DMS 273 treated with DMSO at 0.1 percent for 48 hours (cell line): Measurements from ENCODE around the gene TSPAN17.

Experiments
- DNase-seq: peaks from one replicate; lab custom pipeline; 2025; lab: John Stamatoyannopoulos, UW

Gene TSPAN17

GRCh38 chr5:176621661-176622079 lies 25.6 kb upstream of the TSPAN17 start:
- DNase-seq: no peak

DNA sequence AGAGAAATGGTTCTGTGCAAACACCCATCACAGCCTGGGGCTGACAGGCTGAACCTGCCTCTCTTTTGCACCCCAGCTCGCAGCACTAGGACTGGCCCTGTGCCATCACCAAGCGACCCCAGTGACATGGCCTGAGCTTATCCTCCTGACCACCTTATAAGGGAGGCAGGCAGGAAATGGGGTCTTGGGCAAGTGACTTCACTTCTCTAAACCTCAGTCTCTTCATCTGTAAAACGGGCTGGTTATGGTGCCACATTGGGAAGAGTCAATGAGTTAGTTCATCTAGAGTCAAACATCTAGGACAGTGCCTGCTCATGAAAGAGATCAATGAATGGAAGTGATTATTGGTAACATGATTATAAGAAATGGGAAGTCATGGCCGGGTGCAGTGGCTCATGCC lies 23.1 kb upstream of the TSPAN17 start:
- no peak for DNase-seq

- no peak for DNase-seq
Observed at GRCh38 chr5:176624938-176625337, 22.3 kb upstream of the TSPAN17 start.

- DNase-seq: no peak
Observed at GRCh38 chr5:176625512-176625911, 21.8 kb upstream of the TSPAN17 start.

- no peak for DNase-seq
Observed at GRCh38 chr5:176625966-176626875, 21.1 kb upstream of the TSPAN17 start.

GRCh38 chr5:176626876-176627236 lies 20.4 kb upstream of the TSPAN17 start:
- DNase-seq: no peak

- DNase-seq: no peak
Observed at GRCh38 chr5:176627582-176627981, 19.7 kb upstream of the TSPAN17 start.

- DNase-seq: no peak
Observed at GRCh38 chr5:176628406-176629228, 18.7 kb upstream of the TSPAN17 start.

GRCh38 chr5:176629317-176629852 lies 17.9 kb upstream of the TSPAN17 start:
- no peak for DNase-seq

GRCh38 chr5:176629853-176630680 lies 17.2 kb upstream of the TSPAN17 start, which contains the start of the genes EIF4E1B and SNCB:
TSS of gene EIF4E1B (plus strand) at chr5:176630675. CDS start at chr5:176642788, 12,113 bp downstream.
TSS of gene SNCB (minus strand) at chr5:176630534. CDS start at chr5:176629654, 880 bp downstream.
- DNase-seq: peak; percentile 10

GRCh38 chr5:176630681-176631222 lies 16.5 kb upstream of the TSPAN17 start:
- no peak for DNase-seq

- DNase-seq: no peak
Observed at GRCh38 chr5:176631383-176632200, 15.7 kb upstream of the TSPAN17 start.

- DNase-seq: no peak
Observed at GRCh38 chr5:176632745-176633144, 14.5 kb upstream of the TSPAN17 start.

DNA sequence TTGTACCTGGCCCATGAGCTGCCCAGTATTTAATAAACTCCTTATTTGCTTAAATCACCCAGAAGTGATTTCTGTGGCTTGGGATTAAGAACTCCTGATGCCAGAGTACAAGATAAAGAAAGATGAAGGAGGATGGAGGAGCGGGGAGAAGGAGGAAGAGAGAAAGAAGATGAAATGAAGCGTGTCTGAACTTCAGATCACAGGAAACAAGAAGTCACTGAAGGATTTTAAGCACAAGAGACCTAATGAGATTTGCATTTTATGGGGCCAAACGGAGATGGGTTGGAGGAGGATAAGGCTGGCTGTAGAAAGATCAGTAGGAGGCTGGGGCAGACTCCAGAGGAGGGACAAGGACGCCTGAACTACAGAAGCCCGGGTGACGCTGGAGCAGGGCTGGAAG lies 13.7 kb upstream of the TSPAN17 start:
- DNase-seq: no peak

DNA sequence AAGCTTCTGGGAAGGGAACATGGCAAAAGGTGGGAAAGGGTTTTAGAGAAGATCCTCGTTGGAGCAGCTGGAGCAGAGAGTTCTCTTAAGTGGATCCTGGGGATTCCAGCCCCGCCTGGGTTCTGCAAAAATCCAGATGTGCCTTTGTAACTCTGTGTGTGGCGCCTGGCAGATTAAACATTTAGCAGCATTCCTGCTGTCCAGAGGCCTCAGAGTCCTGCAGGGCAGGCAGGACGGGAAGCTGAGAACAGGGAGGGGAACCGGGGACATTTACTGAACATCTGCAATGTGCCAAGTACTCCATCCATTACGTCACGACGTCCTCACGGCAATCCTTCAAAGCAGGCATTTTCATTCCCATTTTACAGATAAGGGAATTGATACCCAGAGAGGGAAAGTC lies 10.9 kb upstream of the TSPAN17 start:
- no peak for DNase-seq

- no peak for DNase-seq
Observed at GRCh38 chr5:176637556-176637955, 9.7 kb upstream of the TSPAN17 start.

DNA sequence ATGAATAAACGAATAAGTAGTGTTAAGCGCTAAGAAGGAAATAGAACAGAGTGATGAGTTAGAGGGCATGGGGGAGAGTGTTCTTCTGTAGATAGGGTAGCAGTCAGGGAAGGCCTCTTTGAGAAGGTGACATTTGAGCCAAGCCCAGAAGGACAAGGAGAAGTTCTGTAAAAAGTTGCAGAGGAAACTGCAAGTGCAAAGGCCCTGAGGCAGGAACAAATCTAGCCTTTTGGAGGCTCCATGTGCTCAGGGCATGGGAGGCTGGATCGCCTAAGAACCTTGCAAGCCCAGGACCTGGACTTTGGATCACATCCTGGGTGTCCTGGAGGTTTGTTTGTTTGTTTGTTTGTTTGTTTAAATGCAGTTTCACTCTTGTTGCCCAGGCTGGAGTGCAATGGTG lies 8.8 kb upstream of the TSPAN17 start:
- no peak for DNase-seq

DNA sequence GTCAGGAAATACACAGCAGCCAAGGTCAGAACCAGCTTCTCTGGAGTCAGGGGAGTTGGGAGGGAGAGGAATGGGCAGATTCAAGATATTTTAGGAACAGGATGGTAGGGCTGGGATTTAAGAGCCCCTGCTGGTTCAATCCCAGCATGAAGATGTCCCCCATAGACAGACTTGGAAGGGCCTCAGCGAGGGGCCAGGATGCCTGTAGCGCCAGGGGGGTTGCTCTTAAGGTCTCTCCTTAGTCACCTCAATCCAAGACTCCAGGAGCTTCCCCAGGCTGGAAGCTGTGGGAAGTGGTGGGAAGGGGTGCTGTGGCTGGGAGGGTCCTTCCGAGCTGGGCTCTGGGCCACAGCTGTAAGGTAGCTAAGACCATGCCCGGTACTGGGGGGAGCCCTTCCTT lies 8.1 kb upstream of the TSPAN17 start:
- DNase-seq: no peak

- peak; percentile 92 for DNase-seq
Observed at GRCh38 chr5:176639981-176640380, 7.3 kb upstream of the TSPAN17 start.

GRCh38 chr5:176640616-176641015 lies 6.7 kb upstream of the TSPAN17 start:
- DNase-seq: no peak
